Left lung (tissue), 10 donors: ENCODE measurements around the gene KRTAP10-8. TPM values are rescaled to one million over a fixed set of nuclear protein-coding genes. Genes with fewer than 3 reads are reported as not detected.
"Not testable (repeated sequence)": the region's sequence is repeated elsewhere in the genome, so short reads cannot be mapped to it uniquely, and the experiment has no call there.

Experiments used
- ATAC-seq: fragments of 200-7000 bp; cut with Tn5 transposase; one replicate; pipeline ENCODE4 v1.9.1; 2020; ENCODE audit warnings: moderate library complexity
- DNase-seq, 4 donors: peaks; one replicate each; pipeline ENCODE4 v3.0.0-alpha.2; 2013 to 2020
- H3K27ac ChIP-seq, 2 donors: fragments of 200-600 bp; sonication (generic) in 1 of 2; one replicate each; pipeline versions ENCODE4 v1.5.0 to v1.8.0; 2020 to 2021
- H3K27me3 ChIP-seq, 2 donors: fragments of 200-600 bp; sonication (generic) in 1 of 2; one replicate each; pipeline versions ENCODE4 v1.5.0 to v1.8.0; 2020 to 2021
- H3K36me3 ChIP-seq, 2 donors: fragments of 200-600 bp; sonication (generic) in 1 of 2; one replicate each; pipeline versions ENCODE4 v1.5.0 to v1.8.0; 2020 to 2021
- H3K4me1 ChIP-seq, 2 donors: fragments of 200-600 bp; one replicate each; pipeline ENCODE4 v1.8.0; 2021
- H3K4me3 ChIP-seq, 2 donors: fragments of 200-600 bp; sonication (generic) in 1 of 2; one replicate each; pipeline versions ENCODE4 v1.5.0 to v1.8.0; 2020 to 2021; ENCODE audit warnings: mild to moderate bottlenecking in 1 of 2
- H3K9me3 ChIP-seq, 2 donors: fragments of 200-600 bp; sonication (generic) in 1 of 2; one replicate each; pipeline versions ENCODE4 v1.5.0 to v1.8.0; 2020 to 2021
- CTCF ChIP-seq, 2 donors: fragments of 200-600 bp; sonication (generic) in 1 of 2; IDR thresholded peaks; one replicate each; pipeline versions ENCODE4 v1.5.0 to v1.8.0; 2021; ENCODE audit warnings: antibody characterized with exemption in 2 of 2
- intact Hi-C, 2 donors: fragments of 100-400 bp; cut with DNase I; formaldehyde crosslinking; loops; one replicate each; pipeline versions ENCODE4 v1.11.2 to v1.14.2; 2022
- polyA plus RNA-seq, 6 donors: library from polyadenylated mRNA; unstranded; fragments of 120-200 nt; gene quantifications; one replicate each; pipeline ENCODE4 v1.2.1, GENCODE V29; 2013; ENCODE audit not compliant: insufficient read length in 6 of 6
- total RNA-seq, 2 donors: library from RNA; stranded (reverse); fragmentation: NEBNext Ultra II Directional; extraction: Animal tissue kit (Norgen Biotek cat#: 25700); gene quantifications; one replicate each; pipeline ENCODE4 v1.2.1, GENCODE V29; 2021
- donor health status: DM: no; HTN: yes; CAD: no.
- donor health status: DM: no; HTN: no; CAD: no.

The KRTAP10-8 gene
- total and polyA plus RNA-seq, 8 donors: not detected

- Histone ChIP-seq H3K9me3 (no peaks in the 10 kb centered on the region), H3K36me3 (no peaks in the 10 kb centered on the region), H3K27ac (no peak overlapping the region), H3K27me3 (peaks cover 0 to 62% of the 10 kb centered on the region in 2 donors), H3K4me1 (no peaks in the 10 kb centered on the region), H3K4me3 (no peak overlapping the region)
- ATAC-seq: no peak
- intact Hi-C loops: no loop called here
- no peak for TF ChIP-seq CTCF (IDR thresholded peaks at IDR 0.05)
- DNase-seq: no peak
Measured at GRCh38 chr21:44589094-44589493, 22.8 kb upstream of the KRTAP10-8 start.

GRCh38 chr21:44589586-44590305 is 22.1 kb upstream of the KRTAP10-8 start:
- DNase-seq (no peak), ATAC-seq (no peak)
- Histone ChIP-seq H3K4me3 (no peak overlapping the region), H3K36me3 (no peaks in the 10 kb centered on the region), H3K27ac (no peak overlapping the region), H3K9me3 (no peaks in the 10 kb centered on the region), H3K4me1 (no peaks in the 10 kb centered on the region), H3K27me3 (peaks cover 0 to 58% of the 10 kb centered on the region in 2 donors)
- no peak for TF ChIP-seq CTCF (IDR thresholded peaks at IDR 0.05)
- intact Hi-C loops: no loop called here

- no peak for TF ChIP-seq CTCF (IDR thresholded peaks at IDR 0.05)
- ATAC-seq (no peak), DNase-seq (no peak)
- intact Hi-C loops: no loop called here
- Histone ChIP-seq H3K36me3 (no peaks in the 10 kb centered on the region), H3K4me1 (no peaks in the 10 kb centered on the region), H3K27ac (no peak overlapping the region), H3K27me3 (peaks cover 0 to 52% of the 10 kb centered on the region in 2 donors), H3K4me3 (no peak overlapping the region), H3K9me3 (no peaks in the 10 kb centered on the region)
Measured at GRCh38 chr21:44590311-44590721, 21.6 kb upstream of the KRTAP10-8 start.

GRCh38 chr21:44590897-44591800 is 20.7 kb upstream of the KRTAP10-8 start:
- intact Hi-C loops, DNase-seq: not testable (repeated sequence)

GRCh38 chr21:44591801-44592130 is 20.1 kb upstream of the KRTAP10-8 start:
- intact Hi-C loops, H3K4me1 ChIP-seq, H3K36me3 ChIP-seq, DNase-seq, H3K9me3 ChIP-seq, H3K4me3 ChIP-seq, ATAC-seq, H3K27ac ChIP-seq: not testable (repeated sequence)
- H3K27me3 ChIP-seq: peaks cover 0 to 37% of the 10 kb centered on the region in 2 donors

More at GRCh38 chr21:44590897-44591800, 20.7 kb upstream of the KRTAP10-8 start:
- H3K36me3 ChIP-seq, H3K4me1 ChIP-seq, H3K4me3 ChIP-seq, H3K27ac ChIP-seq, H3K9me3 ChIP-seq, ATAC-seq: not testable (repeated sequence)
- H3K27me3 ChIP-seq: peaks cover 0 to 44% of the 10 kb centered on the region in 2 donors
